Hematopoietic multipotent progenitor cell treated with erythropoietin and hydrocortisone succinate and interleukin-3 and kit ligand, for 8 days (in vitro differentiated cells): Measurements from ENCODE around the gene DPYD.

Experiments used
- DNase-seq: peaks from one replicate; pipeline ENCODE4 v3.0.0-alpha.2; 2015

The DPYD gene

DNA sequence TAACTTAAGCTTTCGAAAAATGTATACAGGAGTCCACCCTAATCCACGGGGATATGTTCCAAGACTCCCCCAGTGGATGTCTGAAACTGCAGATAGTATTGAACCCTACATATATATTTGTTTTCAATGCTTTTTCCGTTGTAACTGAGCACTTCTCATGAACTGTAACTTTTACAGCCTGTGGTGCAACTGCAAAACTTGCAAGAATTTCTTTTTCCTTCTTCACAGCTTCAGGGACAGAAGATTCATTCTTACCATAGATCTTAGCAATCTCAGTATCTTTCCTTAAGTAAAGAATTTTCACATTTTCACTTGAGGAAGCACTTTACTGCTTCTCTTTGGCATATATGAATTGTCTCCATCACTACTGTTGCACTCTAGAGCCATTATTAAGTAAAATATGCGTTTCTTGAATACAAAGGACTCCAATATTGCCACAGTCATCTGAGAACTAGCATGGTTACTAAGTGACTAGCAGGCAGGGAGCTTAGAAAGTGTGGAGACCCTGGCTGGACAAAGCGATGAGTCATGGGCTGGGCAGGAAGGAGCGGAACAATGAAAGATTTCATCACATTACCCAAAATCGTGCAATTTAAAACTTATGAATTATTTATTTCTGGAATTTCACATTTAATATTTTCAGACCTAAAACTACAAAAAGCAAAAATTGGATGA lies 14.1 kb downstream of the DPYD start:
- DNase-seq, result no peak

DNA sequence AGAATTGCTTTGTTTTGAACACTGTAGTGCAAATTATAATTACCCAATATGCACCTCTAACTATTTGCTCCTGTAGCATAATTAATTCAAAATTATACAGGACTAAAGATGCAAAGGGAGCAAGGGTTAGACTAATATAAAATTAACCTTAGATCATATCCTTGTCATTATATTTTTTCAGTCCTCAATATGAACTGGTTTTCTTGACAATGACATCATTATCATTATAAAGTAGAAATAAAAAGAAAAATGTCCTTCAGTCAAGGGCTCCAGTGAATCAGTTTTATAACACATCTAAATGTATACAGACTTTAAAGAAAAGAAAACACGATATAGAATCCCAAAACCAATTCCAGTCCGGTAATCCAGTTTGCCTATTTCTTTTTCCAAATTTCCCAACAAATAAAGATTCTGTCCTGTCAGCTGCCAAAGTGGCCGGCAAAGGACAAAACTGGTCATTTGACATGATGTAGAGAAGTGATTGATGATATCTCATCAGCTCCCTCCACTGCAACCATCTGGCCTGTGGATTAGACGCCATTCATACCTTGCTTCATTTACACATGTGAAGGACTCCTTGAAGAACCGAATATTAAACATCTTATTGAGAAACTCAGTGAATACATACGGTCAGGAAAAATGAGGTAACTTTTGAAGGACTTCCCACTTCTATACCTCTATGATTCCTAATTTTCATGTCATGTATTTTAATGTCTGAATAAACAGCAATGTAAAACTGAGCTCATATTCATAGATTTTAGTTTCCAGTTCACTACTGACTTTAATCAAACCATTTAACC lies 15.5 kb downstream of the DPYD start:
- DNase-seq, result no peak

GRCh38 chr1:97904534-97904933 lies 16.3 kb downstream of the DPYD start:
- no peak for DNase-seq

DNA sequence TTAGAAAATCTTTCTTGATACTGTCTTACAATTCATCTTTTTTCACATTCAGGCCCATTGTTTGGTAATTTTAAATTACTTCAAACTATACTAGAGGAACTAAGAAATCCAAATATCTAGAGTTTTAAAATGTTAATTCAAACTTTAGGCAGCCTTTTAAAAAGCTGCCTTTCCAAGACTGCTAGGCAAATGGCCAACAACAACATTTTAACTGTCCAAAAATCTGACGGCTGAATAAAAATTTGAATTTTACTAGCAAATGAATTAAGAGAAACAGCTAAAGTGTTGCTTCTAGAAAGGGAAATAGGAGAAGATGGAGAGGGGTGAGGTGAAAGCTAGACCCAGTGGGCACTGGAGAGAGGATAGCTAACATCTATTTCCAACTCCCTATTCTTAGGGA lies 17.2 kb downstream of the DPYD start:
- DNase-seq, result no peak

- DNase-seq, result no peak
These were observed 18.8 kb downstream of the DPYD start for GRCh38 chr1:97902067-97902466.

GRCh38 chr1:97901017-97901658 lies 19.7 kb downstream of the DPYD start:
- no peak for DNase-seq

DNA sequence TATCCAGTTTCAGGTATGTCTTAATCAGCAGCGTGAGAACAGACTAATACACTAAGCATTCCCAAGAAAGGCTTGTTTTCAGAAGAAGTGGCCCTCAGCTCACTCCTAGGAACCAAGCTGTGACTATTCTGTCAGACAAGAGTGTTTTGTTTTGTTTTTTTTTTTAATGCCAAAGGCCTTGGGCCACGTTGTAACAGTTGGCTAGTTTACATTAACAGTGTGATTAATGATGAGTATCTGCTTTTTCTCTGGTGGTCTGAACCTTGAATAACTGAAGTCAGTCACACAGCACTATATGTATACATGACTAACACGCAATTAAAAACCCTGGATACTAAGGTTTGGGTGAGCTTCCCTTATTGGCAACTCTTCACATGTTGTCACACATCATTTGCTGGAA lies 21.9 kb downstream of the DPYD start:
- no peak for DNase-seq

- no peak for DNase-seq
These were observed 25.6 kb downstream of the DPYD start for GRCh38 chr1:97895278-97895677.

- DNase-seq, result no peak
These were observed 27.0 kb downstream of the DPYD start for GRCh38 chr1:97893844-97894243.

GRCh38 chr1:97886199-97886598 lies 34.6 kb downstream of the DPYD start:
- no peak for DNase-seq

GRCh38 chr1:97883823-97884222 lies 37.0 kb downstream of the DPYD start:
- no peak for DNase-seq

DNA sequence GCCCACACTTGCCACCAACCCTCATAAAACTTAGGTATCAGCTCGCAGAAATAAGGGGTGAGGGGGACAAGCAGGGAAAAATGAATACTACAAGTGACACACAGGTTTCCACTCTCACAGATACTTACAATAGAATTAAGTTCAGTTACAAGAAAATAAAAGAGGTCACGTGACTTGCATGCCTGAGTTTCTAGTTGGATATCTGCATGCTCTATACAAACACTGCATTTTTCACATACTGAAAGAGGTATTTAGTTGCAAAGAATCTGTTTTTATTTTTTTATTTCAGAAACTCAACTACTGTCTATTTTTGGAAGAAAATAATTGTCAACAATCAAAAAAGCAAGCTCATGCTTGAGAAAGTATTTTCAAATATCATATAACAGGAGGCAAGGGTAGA lies 43.5 kb downstream of the DPYD start:
- no peak for DNase-seq

- no peak for DNase-seq
These were observed 44.8 kb downstream of the DPYD start for GRCh38 chr1:97875996-97876395.

DNA sequence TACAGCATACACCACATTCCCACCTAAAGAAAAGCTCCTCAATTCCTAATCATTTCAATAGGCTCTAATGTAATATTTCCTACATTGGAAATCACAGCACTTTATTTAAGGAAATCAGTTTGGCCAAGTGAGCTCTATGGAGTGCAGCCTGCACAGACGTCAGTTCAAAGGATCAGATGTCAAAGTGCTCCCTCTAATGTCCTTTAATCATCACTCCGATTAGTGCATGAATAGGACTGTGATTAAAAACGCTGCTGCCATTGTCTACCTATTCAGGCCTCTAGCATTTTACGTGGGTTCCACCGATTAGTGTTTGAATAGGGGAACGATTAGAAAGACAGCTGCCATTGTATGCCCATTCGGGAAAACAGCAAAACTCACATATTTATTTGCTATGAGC lies 50.2 kb downstream of the DPYD start:
- no peak for DNase-seq

- DNase-seq, result no peak
These were observed 51.4 kb downstream of the DPYD start for GRCh38 chr1:97869441-97869840.

GRCh38 chr1:97867127-97867526 lies 53.7 kb downstream of the DPYD start:
- no peak for DNase-seq

GRCh38 chr1:97864615-97865014 lies 56.2 kb downstream of the DPYD start:
- DNase-seq, result no peak

GRCh38 chr1:97853221-97853620 lies 67.6 kb downstream of the DPYD start:
- DNase-seq, result peak; percentile 56

GRCh38 chr1:97849345-97850340 lies 71.2 kb downstream of the DPYD start:
- DNase-seq, result peak; percentile 27

GRCh38 chr1:97845805-97846204 lies 75.0 kb downstream of the DPYD start:
- no peak for DNase-seq

GRCh38 chr1:97844552-97845089 lies 76.2 kb downstream of the DPYD start:
- DNase-seq, result no peak

DNA sequence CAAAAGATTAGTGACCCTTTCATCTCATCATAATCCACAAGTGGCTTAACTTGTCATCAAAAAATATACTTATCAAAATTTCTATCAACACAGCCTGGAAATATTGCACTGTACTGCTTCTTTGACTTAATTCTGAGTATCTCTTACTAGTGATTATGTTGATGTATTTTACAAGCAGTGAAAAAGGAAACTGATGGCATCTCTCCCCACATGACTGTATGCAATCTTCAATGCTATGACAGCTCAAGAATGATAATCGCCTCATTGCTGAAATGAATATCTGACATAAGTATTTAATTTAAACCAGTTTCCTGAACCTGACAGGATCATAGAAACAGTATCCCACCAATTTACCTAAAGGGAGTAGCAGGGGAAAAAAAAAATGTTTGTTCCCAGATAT lies 79.5 kb downstream of the DPYD start:
- DNase-seq, result no peak

DNA sequence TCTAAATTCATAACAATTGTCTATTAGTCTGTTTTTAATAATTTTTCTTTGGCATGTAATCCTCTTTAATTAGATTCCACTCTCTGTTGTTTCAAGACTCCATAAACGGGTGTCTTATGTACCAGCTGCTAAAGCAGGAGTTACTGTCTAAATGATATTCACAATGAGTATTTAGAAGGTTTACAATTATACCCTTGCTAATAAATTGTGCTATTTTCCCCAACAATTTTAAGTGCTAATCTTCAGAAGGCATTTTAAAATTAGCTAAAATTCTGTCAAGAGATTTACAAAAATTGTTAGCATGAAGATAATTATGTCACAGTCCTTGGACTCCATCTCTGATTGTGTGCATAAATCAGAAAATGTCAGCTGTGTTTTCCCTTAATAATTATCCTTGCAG lies 83.7 kb downstream of the DPYD start:
- no peak for DNase-seq
